Nephron progenitor cell (in vitro differentiated cells): Measurements from ENCODE around the gene PRPF4.
A peak's percentile ranks its signal among the peaks of the same experiment; 100 is the strongest.
"Not testable (repeated sequence)": the region's sequence is repeated elsewhere in the genome, so short reads cannot be mapped to it uniquely, and the experiment has no call there.

ENCODE experiments used
- DNase-seq: peaks from one replicate; pipeline ENCODE4 v3.0.0; 2021
- H3K27ac Mint-ChIP-seq: 2 replicates; pipeline ENCODE4 v1.8.0; 2021; ENCODE audit warnings: mild to moderate bottlenecking, moderate library complexity, mixed read lengths
- H3K27me3 Mint-ChIP-seq: 2 replicates; pipeline ENCODE4 v1.8.0; 2021; ENCODE audit warnings: mild to moderate bottlenecking, low read depth, mixed read lengths; ENCODE audit not compliant: poor library complexity
- H3K36me3 Mint-ChIP-seq: 2 replicates; pipeline ENCODE4 v1.8.0; 2021; ENCODE audit warnings: low read depth, mixed read lengths
- H3K4me1 Mint-ChIP-seq: 2 replicates; pipeline ENCODE4 v1.8.0; 2021; ENCODE audit warnings: mixed read lengths
- H3K4me3 Mint-ChIP-seq: 2 replicates; pipeline ENCODE4 v1.8.0; 2021; ENCODE audit warnings: mild to moderate bottlenecking, moderate library complexity, mixed read lengths
- H3K9me3 Mint-ChIP-seq: 2 replicates; pipeline ENCODE4 v1.8.0; 2021; ENCODE audit warnings: mild to moderate bottlenecking, moderate library complexity, mixed read lengths
- CTCF ChIP-seq: fragments of 200-600 bp; sonication (generic); IDR thresholded peaks from 2 replicates; pipeline ENCODE4 v1.5.0; 2021; ENCODE audit warnings: antibody characterized with exemption

The PRPF4 gene

GRCh38 chr9:113293285-113293878, 17.9 kb downstream of the PRPF4 start:
- TF ChIP-seq CTCF: no peak
- H3K4me1 Mint-ChIP-seq: peaks cover 11% of the 10 kb centered on the region
- peaks cover 36% of the 10 kb centered on the region for H3K36me3 Mint-ChIP-seq
- no peaks in the 10 kb centered on the region for H3K9me3 Mint-ChIP-seq
- H3K27me3 Mint-ChIP-seq: peaks cover 4% of the 10 kb centered on the region
- DNase-seq: no peak
- peak overlapping the region; percentile 69 for H3K27ac Mint-ChIP-seq
- no peak overlapping the region for H3K4me3 Mint-ChIP-seq

GRCh38 chr9:113296247-113296646, 20.8 kb downstream of the PRPF4 start:
- H3K9me3 Mint-ChIP-seq, H3K4me3 Mint-ChIP-seq, H3K27me3 Mint-ChIP-seq, H3K27ac Mint-ChIP-seq, DNase-seq: not testable (repeated sequence)
- Mint-ChIP-seq H3K4me1 (peaks cover 12% of the 10 kb centered on the region), H3K36me3 (peaks cover 10% of the 10 kb centered on the region)

- Mint-ChIP-seq H3K4me1 (peaks cover 19% of the 10 kb centered on the region), H3K27ac (no peak overlapping the region), H3K4me3 (no peak overlapping the region), H3K27me3 (peaks cover 6% of the 10 kb centered on the region), H3K9me3 (no peaks in the 10 kb centered on the region), H3K36me3 (peaks cover 5% of the 10 kb centered on the region)
- no peak for TF ChIP-seq CTCF
- no peak for DNase-seq
These were observed 21.5 kb downstream of the PRPF4 start for GRCh38 chr9:113296796-113297558.

- H3K36me3 Mint-ChIP-seq: no peaks in the 10 kb centered on the region
These were observed 22.9 kb downstream of the PRPF4 start for GRCh38 chr9:113298311-113298710.

GRCh38 chr9:113298924-113299770, 23.7 kb downstream of the PRPF4 start:
- H3K36me3 Mint-ChIP-seq: no peaks in the 10 kb centered on the region
- no peak for TF ChIP-seq CTCF
- peaks cover 39% of the 10 kb centered on the region for H3K4me1 Mint-ChIP-seq
- H3K9me3 Mint-ChIP-seq: no peaks in the 10 kb centered on the region
- no peak overlapping the region for H3K4me3 Mint-ChIP-seq
- peaks cover 6% of the 10 kb centered on the region for H3K27me3 Mint-ChIP-seq
- no peak overlapping the region for H3K27ac Mint-ChIP-seq
- no peak for DNase-seq

More at GRCh38 chr9:113298311-113298710, 22.9 kb downstream of the PRPF4 start:
- peaks cover 6% of the 10 kb centered on the region for H3K27me3 Mint-ChIP-seq
- H3K4me3 Mint-ChIP-seq: no peak overlapping the region
- no peak for TF ChIP-seq CTCF
- peaks cover 32% of the 10 kb centered on the region for H3K4me1 Mint-ChIP-seq
- H3K9me3 Mint-ChIP-seq: no peaks in the 10 kb centered on the region
- no peak overlapping the region for H3K27ac Mint-ChIP-seq
- no peak for DNase-seq

GRCh38 chr9:113299800-113300292, 24.4 kb downstream of the PRPF4 start:
- H3K27me3 Mint-ChIP-seq: peaks cover 7% of the 10 kb centered on the region
- DNase-seq: no peak
- H3K27ac Mint-ChIP-seq: no peak overlapping the region
- H3K4me3 Mint-ChIP-seq: no peak overlapping the region
- H3K36me3 Mint-ChIP-seq: no peaks in the 10 kb centered on the region
- peaks cover 46% of the 10 kb centered on the region for H3K4me1 Mint-ChIP-seq
- H3K9me3 Mint-ChIP-seq: no peaks in the 10 kb centered on the region
- TF ChIP-seq CTCF: no peak
